Osteocyte (in vitro differentiated cells): Measurements from ENCODE around the gene TRRAP. TPM values are rescaled to one million over a fixed set of nuclear protein-coding genes. Genes with fewer than 3 reads are reported as not detected.
A peak's percentile ranks its signal among the peaks of the same experiment; 100 is the strongest.

Source experiments
- DNase-seq: peaks from one replicate; pipeline ENCODE4 v3.0.0; 2021; ENCODE audit warnings: mixed read lengths; ENCODE audit not compliant: unreplicated experiment; ENCODE audit errors: extremely low spot score
- H3K27ac Mint-ChIP-seq: one replicate; pipeline ENCODE4 v1.8.0; 2021; ENCODE audit warnings: mild to moderate bottlenecking, mixed read lengths; ENCODE audit not compliant: unreplicated experiment
- H3K27me3 Mint-ChIP-seq: one replicate; pipeline ENCODE4 v1.8.0; 2021; ENCODE audit warnings: mixed read lengths; ENCODE audit not compliant: unreplicated experiment
- H3K36me3 Mint-ChIP-seq: one replicate; pipeline ENCODE4 v1.8.0; 2021; ENCODE audit warnings: mixed read lengths; ENCODE audit not compliant: unreplicated experiment
- H3K4me1 Mint-ChIP-seq: one replicate; pipeline ENCODE4 v1.8.0; 2021; ENCODE audit warnings: mixed read lengths; ENCODE audit not compliant: unreplicated experiment
- H3K4me3 Mint-ChIP-seq: one replicate; pipeline ENCODE4 v1.8.0; 2021; ENCODE audit warnings: mild to moderate bottlenecking, moderate library complexity, mixed read lengths; ENCODE audit not compliant: unreplicated experiment
- H3K9me3 Mint-ChIP-seq: one replicate; pipeline ENCODE4 v1.8.0; 2021; ENCODE audit warnings: mixed read lengths; ENCODE audit not compliant: unreplicated experiment
- CTCF ChIP-seq: fragments of 200-600 bp; sonication (generic); IDR thresholded peaks from 2 replicates; pipeline ENCODE4 v1.5.0; 2021; ENCODE audit warnings: antibody characterized with exemption, mild to moderate bottlenecking, moderate library complexity
- total RNA-seq: library from RNA; stranded (reverse); gene quantifications from 2 replicates; pipeline ENCODE4 v1.2.1, GENCODE V29; 2021

Gene TRRAP
- total RNA-seq, 1 donor from 2014 or later: 48.5 TPM

GRCh38 chr7:98998821-98999725 is 120.7 kb downstream of the TRRAP start:
- Mint-ChIP-seq H3K4me3 (no peak overlapping the region), H3K27ac (no peak overlapping the region), H3K4me1 (peaks cover 5% of the 10 kb centered on the region), H3K9me3 (no peaks in the 10 kb centered on the region), H3K36me3 (peaks cover 34% of the 10 kb centered on the region), H3K27me3 (no peaks in the 10 kb centered on the region)
- DNase-seq: peak; percentile 63
- no peak for TF ChIP-seq CTCF

GRCh38 chr7:99000196-99000903 is 122.0 kb downstream of the TRRAP start:
- peak; percentile 82 for DNase-seq
- H3K36me3 Mint-ChIP-seq: peaks cover 35% of the 10 kb centered on the region
- TF ChIP-seq CTCF: no peak
- H3K27me3 Mint-ChIP-seq: no peaks in the 10 kb centered on the region
- no peaks in the 10 kb centered on the region for H3K9me3 Mint-ChIP-seq
- no peak overlapping the region for H3K4me3 Mint-ChIP-seq
- no peak overlapping the region for H3K27ac Mint-ChIP-seq
- peaks cover 5% of the 10 kb centered on the region for H3K4me1 Mint-ChIP-seq

GRCh38 chr7:99000904-99001465 is 122.7 kb downstream of the TRRAP start:
- Mint-ChIP-seq H3K27ac (peak overlapping the region; percentile 32), H3K27me3 (no peaks in the 10 kb centered on the region), H3K4me3 (no peak overlapping the region), H3K4me1 (peaks cover 5% of the 10 kb centered on the region), H3K36me3 (peaks cover 37% of the 10 kb centered on the region), H3K9me3 (no peaks in the 10 kb centered on the region)
- TF ChIP-seq CTCF: no peak
- DNase-seq: peak; percentile 63

- no peaks in the 10 kb centered on the region for H3K9me3 Mint-ChIP-seq
- H3K4me3 Mint-ChIP-seq: no peak overlapping the region
- H3K27ac Mint-ChIP-seq: peak overlapping the region; percentile 32
- H3K27me3 Mint-ChIP-seq: no peaks in the 10 kb centered on the region
- H3K4me1 Mint-ChIP-seq: peaks cover 5% of the 10 kb centered on the region
- peaks cover 33% of the 10 kb centered on the region for H3K36me3 Mint-ChIP-seq
- DNase-seq: peak; percentile 23
- no peak for TF ChIP-seq CTCF
These were observed 123.3 kb downstream of the TRRAP start for GRCh38 chr7:99001482-99002147.
